ENCODE results near the gene LAP3.

The LAP3 gene

DNA sequence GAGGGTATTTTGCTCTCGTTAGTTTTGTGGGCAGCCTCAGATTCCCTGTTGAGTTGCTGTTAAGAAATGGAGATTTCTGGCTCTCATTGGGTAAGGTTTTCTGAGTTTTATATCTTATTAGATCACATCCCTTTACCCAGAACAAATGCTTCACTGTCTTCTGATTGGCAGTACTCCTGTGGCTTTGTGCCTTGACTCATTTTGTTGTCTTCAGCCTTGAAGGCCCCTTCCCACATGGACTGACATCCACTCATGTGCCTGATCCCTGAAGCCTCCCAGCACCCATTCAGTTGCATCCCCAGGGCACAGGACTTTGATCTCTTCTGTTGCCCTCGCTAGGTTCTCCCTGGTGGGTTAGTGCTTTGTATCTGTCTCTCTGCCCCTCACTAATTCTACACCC, 47.8 kb downstream of the LAP3 start:
- Histone ChIP-seq H4K8ac (ENCODE audit: low read depth, low read length) (no peak overlapping the region), H3K18ac (ENCODE audit: low read length) (no peak overlapping the region), H2BK12ac (ENCODE audit: low read length) (no peak overlapping the region), H3K23ac (ENCODE audit: low read depth, low read length, poor library complexity) (no peak overlapping the region), H3K4me2 (ENCODE audit: insufficient read depth, low read length, poor library complexity, severe bottlenecking) (no peak overlapping the region), H3K79me1 (ENCODE audit: low read depth, low read length) (peaks cover 5% of the 10 kb centered on the region), H3K9me3 (replicated peaks in 1 of 2; ENCODE audit: control insufficient read depth in 2 of 2, insufficient read depth in 1 of 2, low read depth in 1 of 2, low read length in 2 of 2) (no peaks in the 10 kb centered on the region), H3K27me3 (ENCODE audit: control insufficient read depth in 3 of 3, insufficient read depth in 3 of 3, low read depth in 1 of 3, low read length in 3 of 3) (no peaks in the 10 kb centered on the region), H3K27ac (replicated peaks; ENCODE audit: low read length) (no peak overlapping the region), H2BK15ac (ENCODE audit: low read length) (no peak overlapping the region), H3K14ac (ENCODE audit: low read length) (no peak overlapping the region), H3K36me3 (replicated peaks in 1 of 2; ENCODE audit: control insufficient read depth in 2 of 2, insufficient read depth in 2 of 2, low read length in 2 of 2) (peaks cover 57 to 99% of the 10 kb centered on the region in 2 donors), H3K4me3 (ENCODE audit: low read length in 2 of 2) (no peak overlapping the region), H2BK120ac (ENCODE audit: low read depth, low read length) (no peak overlapping the region), H2BK5ac (ENCODE audit: low read length) (no peak overlapping the region), H3K9ac (ENCODE audit: low read depth, low read length, poor library complexity) (no peak overlapping the region), H3K4me1 (ENCODE audit: control insufficient read depth in 2 of 2, insufficient read depth in 1 of 2, low read depth in 1 of 2, low read length in 2 of 2) (no peaks in the 10 kb centered on the region), H2AK5ac (ENCODE audit: low read depth, low read length) (no peak overlapping the region), H4K91ac (ENCODE audit: low read depth, low read length, poor library complexity) (no peak overlapping the region), H3K4ac (ENCODE audit: low read length) (no peak overlapping the region), H2AFZ (ENCODE audit: low read length) (no peak overlapping the region)
- no peak for DNase-seq (ENCODE audit: low spot score)
- WGBS, 2 donors (ENCODE audit: extremely low coverage in 2 of 2, insufficient read length in 2 of 2, insufficient replicate concordance in 1 of 2): no CpG with 5 or more reads among the region's 2 CpGs

DNA sequence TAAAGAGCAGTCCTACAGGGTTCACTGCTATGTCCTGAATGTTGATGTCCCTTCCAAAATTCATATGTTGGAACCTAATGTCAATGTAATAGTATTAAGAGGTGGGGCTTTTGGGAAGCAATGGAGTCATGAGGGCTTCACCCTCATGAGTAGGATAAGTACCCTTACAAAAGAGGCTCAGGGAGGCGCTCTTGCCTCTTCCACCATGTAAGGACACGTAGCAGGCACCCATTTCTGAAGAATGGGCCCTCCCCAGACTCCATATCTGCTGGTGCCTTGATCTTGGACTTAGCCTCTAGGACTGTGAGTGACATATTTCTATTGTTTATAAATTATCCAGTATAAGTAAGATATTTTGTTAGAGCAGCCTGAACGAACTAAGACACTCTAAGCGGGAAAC, 53.2 kb downstream of the LAP3 start:
- Histone ChIP-seq H3K9ac (ENCODE audit: low read depth, low read length, poor library complexity) (no peak overlapping the region), H2BK15ac (ENCODE audit: low read length) (no peak overlapping the region), H3K27ac (replicated peaks; ENCODE audit: low read length) (no peak overlapping the region), H3K4me3 (ENCODE audit: low read length in 2 of 2) (no peak overlapping the region), H3K4ac (ENCODE audit: low read length) (no peak overlapping the region), H3K4me1 (ENCODE audit: control insufficient read depth in 2 of 2, insufficient read depth in 1 of 2, low read depth in 1 of 2, low read length in 2 of 2) (no peaks in the 10 kb centered on the region), H2AFZ (ENCODE audit: low read length) (no peak overlapping the region), H2BK5ac (ENCODE audit: low read length) (no peak overlapping the region), H3K23ac (ENCODE audit: low read depth, low read length, poor library complexity) (no peak overlapping the region), H3K9me3 (replicated peaks in 1 of 2; ENCODE audit: control insufficient read depth in 2 of 2, insufficient read depth in 1 of 2, low read depth in 1 of 2, low read length in 2 of 2) (no peaks in the 10 kb centered on the region), H2AK5ac (ENCODE audit: low read depth, low read length) (no peak overlapping the region), H4K8ac (ENCODE audit: low read depth, low read length) (no peak overlapping the region), H3K18ac (ENCODE audit: low read length) (no peak overlapping the region), H4K91ac (ENCODE audit: low read depth, low read length, poor library complexity) (no peak overlapping the region), H3K79me1 (ENCODE audit: low read depth, low read length) (peaks cover 2% of the 10 kb centered on the region), H3K36me3 (replicated peaks in 1 of 2; ENCODE audit: control insufficient read depth in 2 of 2, insufficient read depth in 2 of 2, low read length in 2 of 2) (peaks cover 39 to 99% of the 10 kb centered on the region in 2 donors), H2BK120ac (ENCODE audit: low read depth, low read length) (no peak overlapping the region), H2BK12ac (ENCODE audit: low read length) (no peak overlapping the region), H3K27me3 (ENCODE audit: control insufficient read depth in 3 of 3, insufficient read depth in 3 of 3, low read depth in 1 of 3, low read length in 3 of 3) (no peaks in the 10 kb centered on the region), H3K4me2 (ENCODE audit: insufficient read depth, low read length, poor library complexity, severe bottlenecking) (no peak overlapping the region), H3K14ac (ENCODE audit: low read length) (no peak overlapping the region)
- WGBS, 2 donors (ENCODE audit: extremely low coverage in 2 of 2, insufficient read length in 2 of 2, insufficient replicate concordance in 1 of 2): no CpG with 5 or more reads among the region's 4 CpGs
- no peak for DNase-seq (ENCODE audit: low spot score)

DNA sequence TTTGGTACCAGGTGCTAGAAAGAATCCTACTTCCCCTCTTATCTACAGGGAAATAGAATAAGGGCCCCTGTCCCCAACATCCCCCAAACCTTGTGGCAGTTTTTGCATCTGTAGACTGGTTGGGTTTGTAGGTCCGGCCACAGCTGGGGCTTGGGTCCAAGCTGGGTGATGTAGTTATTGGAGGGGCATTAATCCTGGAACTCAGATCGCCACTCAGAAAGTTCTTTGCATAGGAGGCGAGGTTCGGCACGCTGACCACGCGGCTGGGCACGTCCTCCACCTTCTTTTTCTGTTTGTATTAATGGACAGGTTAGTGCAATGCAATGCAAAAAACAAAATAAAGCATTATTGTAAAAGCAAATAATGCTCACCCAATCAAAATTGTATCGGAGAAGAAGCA, 56.6 kb downstream of the LAP3 start:
- H3K4me1 ChIP-seq (ENCODE audit: control insufficient read depth in 2 of 2, insufficient read depth in 1 of 2, low read depth in 1 of 2, low read length in 2 of 2): no peaks in the 10 kb centered on the region
- H3K36me3 ChIP-seq (replicated peaks in 1 of 2; ENCODE audit: control insufficient read depth in 2 of 2, insufficient read depth in 2 of 2, low read length in 2 of 2): peaks cover 23 to 90% of the 10 kb centered on the region in 2 donors
- H3K79me1 ChIP-seq (ENCODE audit: low read depth, low read length): no peaks in the 10 kb centered on the region
- H3K9me3 ChIP-seq (replicated peaks in 1 of 2; ENCODE audit: control insufficient read depth in 2 of 2, insufficient read depth in 1 of 2, low read depth in 1 of 2, low read length in 2 of 2): no peaks in the 10 kb centered on the region
- no peak overlapping the region for H2BK5ac ChIP-seq (ENCODE audit: low read length)
- H3K9ac ChIP-seq (ENCODE audit: low read depth, low read length, poor library complexity): no peak overlapping the region
- no peak overlapping the region for H3K4ac ChIP-seq (ENCODE audit: low read length)
- H2BK15ac ChIP-seq (ENCODE audit: low read length): no peak overlapping the region
- H3K18ac ChIP-seq (ENCODE audit: low read length): no peak overlapping the region
- no peak overlapping the region for H2BK120ac ChIP-seq (ENCODE audit: low read depth, low read length)
- H3K14ac ChIP-seq (ENCODE audit: low read length): no peak overlapping the region
- H3K23ac ChIP-seq (ENCODE audit: low read depth, low read length, poor library complexity): no peak overlapping the region
- H4K91ac ChIP-seq (ENCODE audit: low read depth, low read length, poor library complexity): no peak overlapping the region
- H3K27me3 ChIP-seq (ENCODE audit: control insufficient read depth in 3 of 3, insufficient read depth in 3 of 3, low read depth in 1 of 3, low read length in 3 of 3): no peaks in the 10 kb centered on the region
- H2AFZ ChIP-seq (ENCODE audit: low read length): no peak overlapping the region
- no peak for DNase-seq (ENCODE audit: low spot score)
- no peak overlapping the region for H4K8ac ChIP-seq (ENCODE audit: low read depth, low read length)
- H3K4me3 ChIP-seq (ENCODE audit: low read length in 2 of 2): no peak overlapping the region
- H2AK5ac ChIP-seq (ENCODE audit: low read depth, low read length): no peak overlapping the region
- no peak overlapping the region for H3K4me2 ChIP-seq (ENCODE audit: insufficient read depth, low read length, poor library complexity, severe bottlenecking)
- no CpG with 5 or more reads among the region's 9 CpGs for WGBS, 2 donors (ENCODE audit: extremely low coverage in 2 of 2, insufficient read length in 2 of 2, insufficient replicate concordance in 1 of 2)
- no peak overlapping the region for H2BK12ac ChIP-seq (ENCODE audit: low read length)
- no peak overlapping the region for H3K27ac ChIP-seq (replicated peaks; ENCODE audit: low read length)

DNA sequence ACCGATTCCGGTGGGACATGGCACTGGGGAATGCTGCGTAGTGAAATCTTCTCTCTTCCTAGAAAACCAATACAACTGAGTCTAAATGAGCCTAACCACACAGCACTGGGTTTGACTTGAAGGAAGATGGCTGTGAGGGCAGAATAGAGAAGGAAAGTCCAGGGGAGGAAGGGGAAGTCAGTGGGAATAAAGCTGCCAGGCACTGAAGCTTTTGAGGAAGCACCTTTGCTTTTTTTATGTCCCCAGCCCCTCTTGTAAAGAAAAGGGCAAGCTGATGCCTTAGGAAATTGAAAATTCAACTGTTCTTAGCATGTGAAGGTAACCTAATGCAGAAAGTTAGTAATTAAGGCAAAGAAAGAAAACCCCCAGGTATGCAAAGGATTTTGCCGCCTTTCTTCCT, 58.1 kb downstream of the LAP3 start:
- Histone ChIP-seq H3K18ac (ENCODE audit: low read length) (no peak overlapping the region), H2BK5ac (ENCODE audit: low read length) (no peak overlapping the region), H3K27me3 (ENCODE audit: control insufficient read depth in 3 of 3, insufficient read depth in 3 of 3, low read depth in 1 of 3, low read length in 3 of 3) (no peaks in the 10 kb centered on the region), H3K14ac (ENCODE audit: low read length) (no peak overlapping the region), H3K79me1 (ENCODE audit: low read depth, low read length) (no peaks in the 10 kb centered on the region), H4K8ac (ENCODE audit: low read depth, low read length) (no peak overlapping the region), H4K91ac (ENCODE audit: low read depth, low read length, poor library complexity) (no peak overlapping the region), H3K4ac (ENCODE audit: low read length) (no peak overlapping the region), H2BK120ac (ENCODE audit: low read depth, low read length) (no peak overlapping the region), H3K27ac (replicated peaks; ENCODE audit: low read length) (no peak overlapping the region), H2AK5ac (ENCODE audit: low read depth, low read length) (no peak overlapping the region), H3K4me3 (ENCODE audit: low read length in 2 of 2) (no peak overlapping the region), H2BK12ac (ENCODE audit: low read length) (no peak overlapping the region), H3K4me2 (ENCODE audit: insufficient read depth, low read length, poor library complexity, severe bottlenecking) (no peak overlapping the region), H2AFZ (ENCODE audit: low read length) (no peak overlapping the region), H2BK15ac (ENCODE audit: low read length) (no peak overlapping the region), H3K23ac (ENCODE audit: low read depth, low read length, poor library complexity) (no peak overlapping the region), H3K36me3 (replicated peaks in 1 of 2; ENCODE audit: control insufficient read depth in 2 of 2, insufficient read depth in 2 of 2, low read length in 2 of 2) (peaks cover 19 to 80% of the 10 kb centered on the region in 2 donors), H3K4me1 (ENCODE audit: control insufficient read depth in 2 of 2, insufficient read depth in 1 of 2, low read depth in 1 of 2, low read length in 2 of 2) (no peaks in the 10 kb centered on the region), H3K9me3 (replicated peaks in 1 of 2; ENCODE audit: control insufficient read depth in 2 of 2, insufficient read depth in 1 of 2, low read depth in 1 of 2, low read length in 2 of 2) (no peaks in the 10 kb centered on the region), H3K9ac (ENCODE audit: low read depth, low read length, poor library complexity) (no peak overlapping the region)
- DNase-seq (ENCODE audit: low spot score): no peak
- WGBS, 2 donors (ENCODE audit: extremely low coverage in 2 of 2, insufficient read length in 2 of 2, insufficient replicate concordance in 1 of 2): no CpG with 5 or more reads among the region's 4 CpGs
